ENCODE results near the gene YAE1.

DNA sequence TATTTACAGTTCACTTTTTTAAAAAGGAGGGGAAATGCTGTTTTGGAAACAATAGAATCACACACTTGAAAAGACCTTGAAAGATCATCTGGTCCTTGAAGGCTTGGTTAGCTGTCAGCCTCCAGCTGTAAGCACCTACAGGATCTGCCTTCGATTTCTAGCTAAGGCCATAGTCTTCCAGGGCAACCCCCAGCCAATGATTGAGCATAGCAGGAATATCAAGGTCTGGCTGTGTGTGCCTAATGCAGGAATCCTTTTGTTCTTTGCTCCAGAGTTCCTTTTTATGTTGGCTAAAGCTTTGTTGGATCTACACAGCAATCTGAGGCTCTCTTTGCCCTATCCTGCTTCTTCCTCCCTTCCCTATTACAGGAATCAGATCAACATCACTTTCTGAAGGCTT, 5.2 kb upstream of the YAE1 start:
- TF ChIP-seq POLR2A (IDR thresholded peaks at IDR 0.05), result no peak
- TF ChIP-seq, protein P1, sequence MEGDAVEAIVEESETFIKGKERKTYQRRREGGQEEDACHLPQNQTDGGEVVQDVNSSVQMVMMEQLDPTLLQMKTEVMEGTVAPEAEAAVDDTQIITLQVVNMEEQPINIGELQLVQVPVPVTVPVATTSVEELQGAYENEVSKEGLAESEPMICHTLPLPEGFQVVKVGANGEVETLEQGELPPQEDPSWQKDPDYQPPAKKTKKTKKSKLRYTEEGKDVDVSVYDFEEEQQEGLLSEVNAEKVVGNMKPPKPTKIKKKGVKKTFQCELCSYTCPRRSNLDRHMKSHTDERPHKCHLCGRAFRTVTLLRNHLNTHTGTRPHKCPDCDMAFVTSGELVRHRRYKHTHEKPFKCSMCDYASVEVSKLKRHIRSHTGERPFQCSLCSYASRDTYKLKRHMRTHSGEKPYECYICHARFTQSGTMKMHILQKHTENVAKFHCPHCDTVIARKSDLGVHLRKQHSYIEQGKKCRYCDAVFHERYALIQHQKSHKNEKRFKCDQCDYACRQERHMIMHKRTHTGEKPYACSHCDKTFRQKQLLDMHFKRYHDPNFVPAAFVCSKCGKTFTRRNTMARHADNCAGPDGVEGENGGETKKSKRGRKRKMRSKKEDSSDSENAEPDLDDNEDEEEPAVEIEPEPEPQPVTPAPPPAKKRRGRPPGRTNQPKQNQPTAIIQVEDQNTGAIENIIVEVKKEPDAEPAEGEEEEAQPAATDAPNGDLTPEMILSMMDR (IDR thresholded peaks at IDR 0.05), result no peak

Data from right lobe of liver (tissue), 4 donors.